T-helper 22 cell (primary cell): ENCODE data around the gene URB1.
"Not testable (repeated sequence)": the region's sequence is repeated elsewhere in the genome, so short reads cannot be mapped to it uniquely, and the experiment has no call there.

Source experiments
- DNase-seq: peaks from one replicate; pipeline ENCODE4 v3.0.0-alpha.2; 2020; ENCODE audit warnings: low read depth

The URB1 gene

DNA sequence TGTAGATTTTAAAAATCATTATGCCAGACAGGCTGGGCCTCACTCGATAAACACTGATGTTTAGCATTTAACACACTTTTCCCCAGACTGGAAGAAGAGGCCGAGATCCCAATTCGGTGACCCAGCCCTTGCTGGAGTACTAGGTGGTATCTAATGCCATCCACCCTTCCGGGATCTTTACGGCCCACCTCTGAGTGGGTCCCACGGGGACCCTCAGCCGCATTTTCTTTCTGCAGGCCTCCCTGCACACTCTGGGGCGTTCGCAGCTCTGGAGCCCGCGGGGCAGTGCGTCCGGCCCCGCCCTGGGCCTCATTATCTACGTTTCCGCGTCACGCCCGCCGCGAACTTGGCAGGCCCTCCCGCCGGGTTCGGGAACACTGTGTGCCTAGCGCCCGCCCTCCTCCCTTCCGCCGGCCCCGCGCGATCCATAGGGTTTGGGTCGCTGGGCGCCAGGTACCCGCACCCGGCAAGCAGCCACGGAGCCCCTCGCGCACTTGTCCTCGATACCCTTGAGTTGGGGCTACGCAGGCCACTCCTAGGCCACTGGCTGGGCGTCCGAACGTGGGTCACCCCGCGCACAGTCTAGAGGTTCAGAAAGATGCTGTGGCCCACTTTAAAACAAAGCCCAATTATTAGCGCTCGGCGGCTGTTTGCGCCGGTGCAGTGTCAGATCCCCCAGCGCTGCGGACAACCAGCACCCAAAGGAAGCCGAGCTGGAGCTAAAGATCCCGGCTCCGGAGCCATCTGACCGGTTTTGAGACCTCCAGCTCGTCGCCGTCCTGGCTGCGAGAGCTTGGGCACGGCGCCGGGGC, 18.7 kb upstream of the URB1 start:
- peak; percentile 29 for DNase-seq

DNA sequence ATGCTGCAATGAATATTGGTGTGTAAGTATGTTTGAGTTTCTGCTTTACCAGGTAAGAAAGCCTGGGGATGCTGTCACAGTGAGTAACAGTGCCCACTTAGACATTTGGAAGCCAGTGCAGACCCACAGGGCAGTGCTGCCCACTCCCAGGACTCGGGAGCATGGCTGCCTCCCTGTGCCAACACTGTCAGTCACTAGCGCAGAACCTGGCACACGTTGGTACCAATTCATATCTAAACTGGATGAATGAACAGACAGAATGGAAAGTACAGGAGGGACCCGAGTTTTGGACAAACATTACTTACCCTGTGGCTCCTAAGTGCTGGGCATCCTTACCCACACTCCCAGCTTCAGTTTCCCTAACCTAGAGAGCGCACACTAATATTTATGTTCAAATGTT, 18.1 kb upstream of the URB1 start:
- no peak for DNase-seq

- DNase-seq: no peak
Observed at GRCh38 chr21:32410291-32410690, 17.5 kb upstream of the URB1 start.

GRCh38 chr21:32406405-32406804, 13.6 kb upstream of the URB1 start:
- DNase-seq: no peak

- DNase-seq: no peak
Observed at GRCh38 chr21:32403201-32403777, 10.5 kb upstream of the URB1 start.

DNA sequence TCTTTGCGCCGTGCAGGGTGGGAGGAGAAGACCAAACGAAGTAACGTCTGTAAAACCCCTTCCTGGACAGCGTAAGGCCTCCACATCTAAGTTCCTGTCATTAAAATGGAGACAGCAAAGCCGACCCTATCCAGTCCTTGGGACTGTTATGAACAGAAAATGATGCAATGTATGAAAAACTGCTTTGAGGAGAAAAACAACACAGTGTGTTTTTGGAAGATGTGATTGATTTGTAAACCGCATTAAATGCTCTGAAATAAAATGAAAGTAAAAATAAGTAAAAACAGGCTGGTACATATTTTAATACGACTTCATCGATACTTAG, 827 bp upstream of the URB1 start:
- no peak for DNase-seq

- DNase-seq: no peak
Observed at GRCh38 chr21:32392299-32392879, 423 bp downstream of the URB1 start.

GRCh38 chr21:32391755-32392154, 1.1 kb downstream of the URB1 start:
- DNase-seq: no peak

DNA sequence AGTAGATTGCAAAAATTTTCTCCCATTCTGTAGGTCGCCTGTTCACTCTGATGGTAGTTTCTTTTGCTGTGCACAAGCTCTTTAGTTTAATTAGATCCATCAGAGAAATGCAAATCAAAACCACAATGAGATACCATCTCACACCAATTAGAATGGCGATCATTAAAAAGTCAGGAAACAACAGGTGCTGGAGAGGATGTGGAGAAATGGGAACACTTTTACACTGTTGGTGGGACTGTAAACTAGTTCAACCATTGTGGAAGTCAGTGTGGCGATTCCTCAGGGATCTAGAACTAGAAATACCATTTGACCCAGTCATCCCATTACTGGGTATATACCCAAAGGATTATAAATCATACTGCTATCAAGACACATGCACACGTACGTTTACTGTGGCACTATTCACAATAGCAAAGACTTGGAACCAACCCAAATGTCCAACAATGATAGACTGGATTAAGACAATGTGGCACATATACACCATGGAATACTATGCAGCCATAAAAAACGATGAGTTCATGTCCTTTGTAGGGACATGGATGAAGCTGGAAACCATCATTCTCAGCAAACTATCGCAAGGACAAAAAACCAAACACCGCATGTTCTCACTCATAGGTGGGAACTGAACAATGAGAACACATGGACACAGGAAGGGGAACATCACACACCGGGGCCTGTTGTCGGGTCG, 2.1 kb downstream of the URB1 start:
- DNase-seq: not testable (repeated sequence)

DNA sequence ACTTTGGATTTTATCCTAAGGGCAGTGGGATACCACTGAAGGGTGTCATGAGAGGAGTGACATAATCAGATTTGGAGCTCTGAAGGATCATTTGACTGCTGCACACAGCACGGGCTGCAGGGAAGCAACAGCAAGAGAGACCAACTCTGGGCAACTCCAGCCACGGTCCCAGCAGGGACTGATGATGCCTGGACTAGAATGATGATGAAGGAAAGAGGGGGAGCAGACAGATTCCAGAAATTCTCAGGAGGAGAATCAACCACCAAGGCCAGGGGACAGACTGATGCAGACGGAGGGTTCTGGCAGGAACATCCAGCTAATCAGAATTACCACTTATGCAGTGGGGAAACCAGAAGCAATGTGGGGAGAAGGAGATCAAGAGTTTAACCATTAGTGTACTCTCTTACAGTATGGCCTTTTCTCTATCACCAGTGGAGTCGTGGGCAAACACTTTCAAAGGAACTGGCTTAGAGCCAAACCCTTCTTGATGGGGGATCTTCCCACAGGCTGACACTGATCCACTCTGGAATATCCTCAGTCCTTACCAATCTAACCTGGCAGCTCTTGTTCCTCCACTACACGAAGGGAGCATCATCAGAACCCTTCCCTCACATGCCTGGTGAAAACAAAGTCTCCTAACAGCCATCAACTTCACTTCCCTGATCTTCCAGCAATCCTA, 3.3 kb downstream of the URB1 start:
- no peak for DNase-seq

DNA sequence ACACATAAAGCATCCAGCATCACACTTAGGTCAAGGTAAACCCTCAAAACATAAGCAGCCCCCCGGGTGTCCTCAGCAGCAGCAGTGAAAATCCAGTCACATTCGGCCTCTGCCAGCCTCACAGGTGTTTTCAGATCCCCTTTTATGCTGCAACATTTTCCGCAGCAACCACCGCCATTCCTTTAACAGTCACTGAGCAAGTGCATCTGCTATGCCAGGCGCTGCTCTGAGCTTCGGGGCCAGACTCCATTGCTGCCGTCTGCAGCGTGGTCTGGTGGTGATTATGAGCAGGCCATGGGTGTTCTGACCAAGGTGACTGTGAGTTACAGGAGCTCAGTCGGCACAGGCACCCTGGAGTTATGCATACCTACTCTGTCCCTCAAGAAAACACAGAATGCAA, 4.5 kb downstream of the URB1 start:
- no peak for DNase-seq

GRCh38 chr21:32387151-32387550, 5.7 kb downstream of the URB1 start:
- no peak for DNase-seq

DNA sequence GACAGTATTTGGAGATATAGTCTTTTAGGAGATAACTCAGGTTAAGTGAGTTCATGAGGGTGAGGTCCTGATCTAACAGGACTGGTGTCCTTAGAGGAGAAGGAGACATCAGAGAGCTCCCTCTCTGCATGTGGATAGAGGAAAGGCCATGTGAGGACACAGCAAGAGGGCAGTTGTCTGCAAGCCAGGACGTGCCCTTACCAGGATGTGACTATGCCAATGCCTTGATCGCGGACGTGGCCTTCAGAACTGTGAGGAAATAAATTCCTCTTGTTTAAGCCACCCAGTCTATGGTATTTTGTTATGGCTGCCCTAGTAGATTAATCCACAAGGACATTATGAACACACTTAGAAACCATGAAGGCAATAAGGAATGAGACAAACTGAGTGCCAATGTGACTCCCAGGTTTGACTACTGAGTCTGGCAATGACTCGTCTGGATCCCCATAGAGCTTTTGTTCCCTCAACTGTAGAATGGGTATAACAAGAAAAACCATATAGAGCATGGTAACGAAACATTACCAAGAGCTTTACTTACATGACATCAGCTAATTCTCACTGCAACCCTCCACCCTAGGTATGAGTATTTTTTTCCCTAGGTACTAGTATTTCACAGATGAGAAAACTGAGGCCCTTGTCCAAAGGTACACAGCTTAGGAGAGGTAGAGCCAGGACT, 6.5 kb downstream of the URB1 start:
- no peak for DNase-seq

DNA sequence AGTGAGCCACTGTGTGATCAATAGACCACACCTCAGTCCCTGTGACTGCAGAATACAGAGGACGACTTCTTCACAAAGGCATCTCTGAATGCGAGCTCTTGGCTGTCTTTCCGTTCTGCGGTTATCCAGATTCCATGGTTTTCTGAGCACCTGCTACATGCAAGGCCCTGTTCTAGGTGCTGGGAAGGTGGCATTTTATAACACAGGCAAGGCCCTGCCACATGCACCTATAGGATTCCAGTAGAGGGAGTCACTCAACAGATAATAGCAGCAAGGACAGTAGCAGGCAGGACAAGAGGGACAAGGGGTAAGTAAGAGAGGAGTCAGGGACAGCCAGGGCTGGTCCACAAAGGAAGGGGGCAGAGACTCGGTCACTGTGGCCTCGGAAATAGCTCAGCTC, 9.0 kb downstream of the URB1 start:
- DNase-seq: no peak

- DNase-seq: no peak
Observed at GRCh38 chr21:32382108-32382644, 10.6 kb downstream of the URB1 start.

DNA sequence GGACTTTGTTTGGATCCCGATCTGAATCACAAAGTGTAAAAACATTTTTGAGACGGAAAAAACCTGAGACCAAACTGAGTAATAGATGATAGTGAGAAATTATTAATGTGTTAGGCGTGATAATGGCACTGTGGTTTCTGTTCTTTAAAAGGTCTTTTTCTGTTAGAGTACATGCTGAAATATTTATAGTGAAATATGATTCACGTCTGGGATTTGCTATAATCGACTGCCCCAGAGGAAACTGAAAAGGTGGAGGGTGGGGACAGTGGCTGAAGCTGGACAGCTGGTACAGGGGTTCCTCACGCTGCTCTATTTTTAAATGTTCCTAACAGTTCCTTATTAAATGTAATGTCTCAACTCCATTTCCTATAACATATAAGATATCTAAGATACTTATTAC, 11.2 kb downstream of the URB1 start:
- no peak for DNase-seq

- DNase-seq: no peak
Observed at GRCh38 chr21:32380940-32381339, 11.9 kb downstream of the URB1 start.

DNA sequence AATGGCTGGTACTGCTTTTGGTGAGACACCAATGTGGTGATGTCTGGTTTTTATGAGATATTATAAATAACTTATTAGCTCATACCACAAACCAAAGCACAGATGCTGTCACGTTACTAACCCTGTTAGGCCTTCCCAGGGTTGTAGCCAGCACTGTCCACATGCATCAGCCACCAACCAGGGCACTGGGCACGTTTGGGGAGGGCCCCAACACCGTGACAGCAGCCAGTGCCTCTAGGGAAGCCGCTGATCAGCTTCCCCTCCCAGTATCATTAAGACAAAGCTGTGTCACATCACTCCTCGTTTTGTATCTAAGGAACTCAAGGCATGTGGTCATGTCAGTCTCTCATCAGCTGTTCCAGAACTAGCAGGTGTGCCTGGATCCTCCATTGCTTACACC, 13.9 kb downstream of the URB1 start:
- no peak for DNase-seq

GRCh38 chr21:32377991-32378390, 14.8 kb downstream of the URB1 start:
- DNase-seq: no peak

DNA sequence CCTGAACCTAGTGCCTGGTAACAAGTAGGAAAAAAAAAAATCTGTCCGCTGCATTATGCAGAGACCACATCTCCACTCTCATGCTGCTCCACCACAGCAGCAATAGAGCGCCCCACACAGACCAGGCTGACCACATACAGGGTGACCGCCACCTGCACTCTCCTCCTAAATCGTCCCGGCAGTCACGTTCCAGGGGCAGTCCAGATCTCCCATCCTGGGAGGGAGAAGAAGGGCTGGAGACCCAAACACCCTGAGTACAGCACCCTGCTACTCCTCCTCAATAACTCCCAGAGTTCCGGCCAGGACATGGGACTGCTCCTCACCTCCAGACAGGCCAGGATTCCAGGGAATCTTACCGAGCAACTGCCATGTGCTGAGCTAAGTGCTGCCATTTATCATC, 15.3 kb downstream of the URB1 start:
- DNase-seq: no peak

GRCh38 chr21:32372755-32373154, 20.1 kb downstream of the URB1 start:
- no peak for DNase-seq

DNA sequence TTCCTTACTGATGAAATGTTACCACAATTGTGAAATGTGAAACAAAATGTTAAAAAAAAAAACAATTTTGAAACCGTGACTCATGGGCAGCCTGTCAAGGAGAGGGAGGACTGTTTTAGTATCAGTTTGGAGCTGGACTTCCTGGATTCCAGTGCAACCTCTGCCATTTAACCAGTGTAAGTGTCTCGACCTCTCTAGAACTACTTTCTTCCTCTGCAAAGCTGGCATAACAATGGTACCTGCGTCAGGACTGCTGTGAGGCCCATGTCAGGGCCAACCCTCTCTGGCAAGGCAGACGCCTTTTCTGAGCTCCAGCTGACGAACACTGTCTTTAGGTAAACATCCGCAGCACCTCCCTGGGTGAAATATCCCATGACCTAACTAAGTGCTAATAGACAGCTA, 20.9 kb downstream of the URB1 start:
- DNase-seq: no peak
